Endometrial microvascular endothelial cells (primary cell): ENCODE data around the gene DAZ2. TPM values are rescaled to one million over a fixed set of nuclear protein-coding genes. Genes with fewer than 3 reads are reported as not detected.
"Not testable (repeated sequence)": the region's sequence is repeated elsewhere in the genome, so short reads cannot be mapped to it uniquely, and the experiment has no call there.

Experiments used
- in situ Hi-C: cut with HindIII; loops from 2 replicates; pipeline ENCODE4 v1.10.0; 2017; ENCODE audit warnings: low sequenced_read_pairs, low pct_unique_long_range_greater_than_20kb; ENCODE audit errors: inconsistent ontology term
- total RNA-seq: library from RNA; depleted of rRNA; stranded (reverse); fragments of >200 nt; gene quantifications from one replicate; pipeline ENCODE4 v1.2.3, GENCODE V29; 2015; ENCODE audit errors: inconsistent ontology term

The DAZ2 gene
- not detected for total RNA-seq

GRCh38 chrY:23219233-23219632 lies at the start of gene DAZ2:
Gene DAZ2, plus strand, starts transcription at chrY:23219533. Its CDS starts 208 bp downstream, at chrY:23219741.
- in situ Hi-C loops: not testable (repeated sequence)

- in situ Hi-C loops: not testable (repeated sequence)
Observed at GRCh38 chrY:23198908-23199307, 20.4 kb upstream of the DAZ2 start, which contains the start of gene DAZ1. Gene DAZ1, minus strand, starts transcription at chrY:23199008. Its CDS starts 208 bp downstream, at chrY:23198800.

- in situ Hi-C loops: not testable (repeated sequence)
Observed at GRCh38 chrY:23207455-23207854, 11.9 kb upstream of the DAZ2 start.

GRCh38 chrY:23209802-23210495 lies 9.4 kb upstream of the DAZ2 start:
- in situ Hi-C loops: not testable (repeated sequence)

GRCh38 chrY:23210681-23211080 lies 8.7 kb upstream of the DAZ2 start:
- in situ Hi-C loops: not testable (repeated sequence)

Other genes starting within 250 kb of the DAZ2 start
- gene BPY2, start 235.3 kb upstream of the DAZ2 start, total RNA-seq: not detected
- not detected for gene DAZ1, start 20.5 kb upstream of the DAZ2 start, total RNA-seq